ENCODE measurements around the gene PAGR1. TPM values are rescaled to one million over a fixed set of nuclear protein-coding genes. Genes with fewer than 3 reads are reported as not detected.
"Not testable (repeated sequence)": the region's sequence is repeated elsewhere in the genome, so short reads cannot be mapped to it uniquely, and the experiment has no call there.

The PAGR1 gene
- polyA plus RNA-seq, 3 donors = 30.9 to 48.0 (median 42.0) TPM

GRCh38 chr16:29789775-29790182 is 26.2 kb upstream of the PAGR1 start:
- no peak for DNase-seq (ENCODE audit: extremely low read depth in 1 of 11, low read depth in 9 of 11, low spot score in 4 of 11)

GRCh38 chr16:29790183-29790948 is 25.6 kb upstream of the PAGR1 start, which contains the start of gene KIF22:
Gene KIF22 (plus strand): TSS chr16:29790751. CDS start chr16:29790760, 9 bp downstream.
- peak; percentile 97 to 99 (median 98) for DNase-seq (ENCODE audit: extremely low read depth in 1 of 11, low read depth in 9 of 11, low spot score in 4 of 11)

GRCh38 chr16:29790949-29791844 is 24.8 kb upstream of the PAGR1 start:
- no peak for DNase-seq (ENCODE audit: extremely low read depth in 1 of 11, low read depth in 9 of 11, low spot score in 4 of 11)

GRCh38 chr16:29791845-29792807 is 23.8 kb upstream of the PAGR1 start:
- DNase-seq (ENCODE audit: extremely low read depth in 1 of 11, low read depth in 9 of 11, low spot score in 4 of 11) = no peak

GRCh38 chr16:29793153-29793552 is 22.8 kb upstream of the PAGR1 start:
- DNase-seq (ENCODE audit: extremely low read depth in 1 of 11, low read depth in 9 of 11, low spot score in 4 of 11) = not testable (repeated sequence)

GRCh38 chr16:29794231-29794710 is 21.7 kb upstream of the PAGR1 start:
- no peak for DNase-seq (ENCODE audit: extremely low read depth in 1 of 11, low read depth in 9 of 11, low spot score in 4 of 11)

GRCh38 chr16:29802416-29802935 is 13.5 kb upstream of the PAGR1 start:
- no peak for DNase-seq (ENCODE audit: extremely low read depth in 1 of 11, low read depth in 9 of 11, low spot score in 4 of 11)

- DNase-seq (ENCODE audit: extremely low read depth in 1 of 11, low read depth in 9 of 11, low spot score in 4 of 11) = no peak
Observed at GRCh38 chr16:29804020-29804419, 11.9 kb upstream of the PAGR1 start.

- no peak for DNase-seq (ENCODE audit: extremely low read depth in 1 of 11, low read depth in 9 of 11, low spot score in 4 of 11)
Observed at GRCh38 chr16:29804455-29805231, 11.3 kb upstream of the PAGR1 start.

GRCh38 chr16:29805232-29806098 is 10.5 kb upstream of the PAGR1 start:
- DNase-seq (ENCODE audit: extremely low read depth in 1 of 11, low read depth in 9 of 11, low spot score in 4 of 11) = peak in 10 of 11 donors; percentile 90 to 97 (median 96)

GRCh38 chr16:29806099-29806579 is 9.8 kb upstream of the PAGR1 start, which contains the start of gene MAZ:
Gene MAZ (plus strand): TSS chr16:29806529. CDS start chr16:29806702, 173 bp downstream.
- no peak for DNase-seq (ENCODE audit: extremely low read depth in 1 of 11, low read depth in 9 of 11, low spot score in 4 of 11)

GRCh38 chr16:29806641-29807425 is 9.1 kb upstream of the PAGR1 start:
- peak in 1 of 11 donors; percentile 55 for DNase-seq (ENCODE audit: extremely low read depth in 1 of 11, low read depth in 9 of 11, low spot score in 4 of 11)

GRCh38 chr16:29807426-29808218 is 8.3 kb upstream of the PAGR1 start:
- DNase-seq (ENCODE audit: extremely low read depth in 1 of 11, low read depth in 9 of 11, low spot score in 4 of 11) = peak in 9 of 11 donors; percentile 75 to 90 (median 85)

GRCh38 chr16:29808219-29808900 is 7.6 kb upstream of the PAGR1 start:
- DNase-seq (ENCODE audit: extremely low read depth in 1 of 11, low read depth in 9 of 11, low spot score in 4 of 11) = no peak

Data from renal cortex interstitium (tissue), 11 donors.